HG02943 (cell line): Measurements from ENCODE around the gene GSDME.
A peak's percentile ranks its signal among the peaks of the same experiment; 100 is the strongest.

ENCODE experiments used
- ATAC-seq: cut with Tn5 transposase; IDR thresholded peaks from one replicate; pipeline ENCODE4 v1.9.1; 2021; ENCODE audit warnings: mild to moderate bottlenecking, low read depth, moderate library complexity; ENCODE audit not compliant: unreplicated experiment

The GSDME gene

DNA sequence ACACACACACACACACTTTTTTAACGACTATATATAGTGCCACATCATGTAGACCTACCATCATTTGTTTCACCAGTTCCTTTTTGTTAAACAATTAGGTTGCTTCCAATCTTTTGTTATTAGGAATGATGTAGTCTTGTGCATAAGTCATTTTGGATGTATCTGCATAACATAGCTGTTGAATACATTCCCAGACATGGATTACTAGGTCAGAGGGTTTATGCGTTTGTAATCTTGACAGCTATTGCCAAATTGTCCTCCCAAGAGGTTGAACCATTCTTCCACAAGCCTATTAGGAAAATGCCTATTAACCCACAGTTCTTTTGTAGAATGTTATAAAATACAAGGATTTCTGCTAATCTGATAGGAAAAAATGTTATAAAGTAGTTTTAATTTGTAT is 96.7 kb downstream of the GSDME start:
- no peak for ATAC-seq

GRCh38 chr7:24659505-24659904 is 97.8 kb downstream of the GSDME start:
- peak; percentile 70 for ATAC-seq

DNA sequence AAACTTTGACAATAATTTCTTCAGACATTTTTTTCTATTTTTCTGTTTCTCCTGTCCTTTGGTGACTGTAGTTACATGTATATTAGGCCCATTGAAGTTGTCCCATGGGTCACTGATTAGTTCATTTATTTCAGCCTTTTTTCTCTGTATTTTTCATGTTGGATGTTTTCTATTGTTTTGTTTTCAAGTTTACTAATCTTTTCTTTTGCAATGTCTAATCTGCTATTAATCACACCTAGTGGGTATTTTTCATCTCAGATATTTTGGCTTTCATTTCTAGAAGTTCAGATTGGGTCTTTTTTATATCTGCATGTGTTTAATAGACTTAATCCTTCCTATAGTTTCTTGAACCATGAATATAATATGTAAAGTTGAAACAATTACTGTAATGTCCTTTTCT is 99.3 kb downstream of the GSDME start:
- no peak for ATAC-seq

DNA sequence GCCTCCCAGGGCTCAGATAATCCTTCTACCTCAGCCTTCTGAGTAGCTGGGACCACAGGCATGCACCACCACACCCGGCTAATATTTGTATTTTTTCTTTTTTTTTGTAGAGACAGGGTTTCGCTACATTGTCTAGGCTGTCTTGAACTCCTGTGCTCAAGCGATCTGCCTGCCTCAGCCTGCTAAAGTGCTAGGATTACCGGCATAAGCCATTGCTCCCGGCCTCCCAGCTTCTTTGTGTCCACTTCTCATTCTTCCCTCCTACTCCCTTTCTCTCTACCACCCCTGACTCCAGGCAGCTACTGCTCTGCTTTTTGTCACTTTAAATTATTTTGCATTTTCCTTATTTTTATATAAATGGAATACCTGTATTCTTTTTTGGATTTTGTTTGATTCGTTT is 100.7 kb downstream of the GSDME start:
- no peak for ATAC-seq

DNA sequence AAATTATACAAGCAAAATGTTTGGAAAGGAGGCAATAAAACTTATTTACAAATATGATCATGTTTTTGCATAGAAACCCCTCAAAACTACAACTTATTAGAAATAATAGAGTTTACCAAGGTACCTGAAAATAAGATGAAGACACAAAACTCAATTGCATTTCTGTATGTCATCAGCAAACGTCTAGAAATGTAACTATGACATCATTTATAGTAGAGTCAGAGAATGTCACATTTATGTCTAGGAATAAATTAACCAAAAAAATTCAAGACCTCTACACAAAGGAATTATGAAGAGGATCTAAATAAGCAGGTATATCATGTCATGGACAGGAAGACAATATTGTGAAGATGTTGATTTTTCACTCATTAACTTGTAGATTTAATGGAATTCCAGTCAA is 103.0 kb downstream of the GSDME start:
- no peak for ATAC-seq

GRCh38 chr7:24653316-24654085 is 103.8 kb downstream of the GSDME start:
- ATAC-seq, result no peak

GRCh38 chr7:24652251-24652939 is 104.9 kb downstream of the GSDME start:
- no peak for ATAC-seq
